Mesodermal cell (in vitro differentiated cells): ENCODE measurements around the gene AIRE.

Source experiments
- H3K27ac ChIP-seq: 2 replicates; pipeline ENCODE4 v1.7.0; 2013; ENCODE audit warnings: mild to moderate bottlenecking, low read depth, low read length, moderate library complexity; ENCODE audit not compliant: severe bottlenecking
- H3K36me3 ChIP-seq: 2 replicates; pipeline ENCODE4 v1.7.1; 2013; ENCODE audit warnings: mild to moderate bottlenecking, low read length, moderate library complexity; ENCODE audit not compliant: control insufficient read depth, insufficient read depth
- H3K4me1 ChIP-seq: one replicate; pipeline ENCODE4 v1.7.1; 2013; ENCODE audit warnings: mild to moderate bottlenecking, low read length; ENCODE audit not compliant: insufficient read depth, control insufficient read depth, poor library complexity, severe bottlenecking
- H3K4me3 ChIP-seq: 2 replicates; pipeline ENCODE4 v1.7.0; 2013; ENCODE audit warnings: low read length, control low read depth, mild to moderate bottlenecking; ENCODE audit not compliant: insufficient read depth, poor library complexity, severe bottlenecking; ENCODE audit errors: extremely low read depth
- H3K9me3 ChIP-seq: 2 replicates; pipeline ENCODE4 v1.7.1; 2013; ENCODE audit warnings: mild to moderate bottlenecking, low read length, moderate library complexity; ENCODE audit not compliant: control insufficient read depth
- WGBS, 2 experiments: methylation state at CpG; one replicate each; pipeline ENCODE4 v1.1.5; 2013; ENCODE audit warnings: missing lambda C conversion rate in 2 of 2; ENCODE audit not compliant: insufficient coverage in 2 of 2; 5-methylcytosine and 5-hydroxymethylcytosine counted together

Gene AIRE

DNA sequence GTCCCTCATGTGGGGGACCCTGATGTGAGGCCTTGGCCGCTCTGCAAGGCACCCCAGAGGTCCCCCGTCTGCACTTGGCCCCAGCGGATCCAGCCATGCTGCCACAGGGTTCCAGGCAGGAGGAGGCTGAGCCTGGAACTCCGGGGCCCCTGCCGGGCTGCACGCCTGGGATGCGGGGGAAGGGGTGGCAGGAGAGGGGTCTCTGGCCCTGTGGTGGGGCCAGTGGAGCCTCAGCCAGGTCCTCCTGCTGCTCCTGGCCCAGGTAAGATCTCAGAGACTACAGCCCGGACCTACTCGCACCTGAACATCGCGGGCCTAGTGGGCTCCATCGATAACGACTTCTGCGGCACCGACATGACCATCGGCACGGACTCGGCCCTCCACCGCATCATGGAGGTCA, 27.0 kb downstream of the AIRE start:
- no peak overlapping the region for H3K27ac ChIP-seq
- H3K4me1 ChIP-seq, result no peaks in the 10 kb centered on the region
- peaks cover 43% of the 10 kb centered on the region for H3K36me3 ChIP-seq
- no peak overlapping the region for H3K4me3 ChIP-seq
- no peaks in the 10 kb centered on the region for H3K9me3 ChIP-seq
- WGBS, 2 experiments, result 98% methylated on average over 16 to 19 of the region's 19 CpGs

- Histone ChIP-seq H3K4me3 (no peak overlapping the region), H3K9me3 (no peaks in the 10 kb centered on the region), H3K27ac (no peak overlapping the region), H3K4me1 (no peaks in the 10 kb centered on the region), H3K36me3 (peaks cover 37% of the 10 kb centered on the region)
- 94 to 96% methylated on average over 9 to 13 of the region's 13 CpGs for WGBS, 2 experiments
These were observed 27.8 kb downstream of the AIRE start for GRCh38 chr21:44313451-44313850.

DNA sequence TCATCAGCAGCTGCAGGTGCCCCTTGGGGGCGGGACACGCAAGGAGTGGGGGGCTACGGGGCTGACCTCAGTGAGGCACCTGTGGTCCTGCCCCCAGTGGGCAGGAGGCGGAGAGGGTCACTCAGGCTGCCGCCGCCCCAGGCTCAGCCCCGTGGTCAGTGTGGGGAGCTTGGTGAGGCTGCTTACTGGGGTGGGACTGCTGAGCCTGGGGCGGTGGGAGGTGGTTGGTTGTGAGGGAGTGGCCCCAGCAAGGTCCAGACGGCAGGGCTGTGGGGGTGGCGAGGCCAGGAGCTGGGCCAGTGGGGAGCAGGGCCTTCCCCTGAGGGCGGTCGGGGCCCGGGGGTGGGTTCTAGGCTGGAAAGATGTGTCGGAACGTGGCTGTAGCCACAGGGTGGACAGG, 28.5 kb downstream of the AIRE start:
- no peaks in the 10 kb centered on the region for H3K4me1 ChIP-seq
- H3K36me3 ChIP-seq, result peaks cover 37% of the 10 kb centered on the region
- no peak overlapping the region for H3K4me3 ChIP-seq
- no peaks in the 10 kb centered on the region for H3K9me3 ChIP-seq
- H3K27ac ChIP-seq, result no peak overlapping the region
- WGBS, 2 experiments, result 95 to 98% methylated on average over 7 to 11 of the region's 15 CpGs

- Histone ChIP-seq H3K9me3 (no peaks in the 10 kb centered on the region), H3K4me3 (no peak overlapping the region), H3K27ac (no peak overlapping the region), H3K36me3 (peaks cover 39% of the 10 kb centered on the region), H3K4me1 (no peaks in the 10 kb centered on the region)
- 89 to 91% methylated on average over 9 to 11 of the region's 11 CpGs for WGBS, 2 experiments
These were observed 28.9 kb downstream of the AIRE start for GRCh38 chr21:44314561-44314960.

DNA sequence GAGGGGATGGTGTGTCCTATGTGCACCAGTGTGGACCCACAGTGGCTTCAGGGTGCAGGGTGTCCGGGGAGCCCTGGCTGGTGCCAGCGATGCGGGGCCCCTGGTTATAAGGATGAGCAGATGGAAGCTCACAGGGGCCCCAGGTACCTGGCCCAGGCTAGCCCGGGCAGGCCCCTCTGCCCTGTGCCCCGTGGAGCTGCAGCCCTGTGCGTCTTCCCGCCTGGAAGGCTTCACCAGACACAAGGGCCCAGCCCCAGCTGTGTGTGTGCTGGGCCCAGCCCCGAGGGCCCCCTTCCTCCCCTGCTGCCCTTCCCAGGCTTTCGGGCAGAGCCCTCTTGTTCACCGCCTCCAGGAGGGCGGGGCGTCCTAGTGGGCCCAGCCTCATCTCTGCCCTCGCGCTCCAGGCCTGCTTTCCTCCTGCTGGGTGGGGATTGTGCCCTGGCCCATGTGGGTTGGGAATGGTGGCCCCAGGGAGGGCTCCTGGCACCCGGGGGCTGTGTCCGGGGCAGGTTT, 30.1 kb downstream of the AIRE start:
- Histone ChIP-seq H3K27ac (no peak overlapping the region), H3K9me3 (no peaks in the 10 kb centered on the region), H3K4me3 (no peak overlapping the region), H3K36me3 (peaks cover 38% of the 10 kb centered on the region), H3K4me1 (no peaks in the 10 kb centered on the region)
- WGBS, 2 experiments, result 92 to 97% methylated on average over 11 to 16 of the region's 16 CpGs

- H3K9me3 ChIP-seq, result no peaks in the 10 kb centered on the region
- 97 to 98% methylated on average over 22 to 27 of the region's 27 CpGs for WGBS, 2 experiments
- no peaks in the 10 kb centered on the region for H3K4me1 ChIP-seq
- H3K4me3 ChIP-seq, result no peak overlapping the region
- peaks cover 33% of the 10 kb centered on the region for H3K36me3 ChIP-seq
- H3K27ac ChIP-seq, result no peak overlapping the region
These were observed 30.7 kb downstream of the AIRE start for GRCh38 chr21:44316277-44316900.

- Histone ChIP-seq H3K9me3 (no peaks in the 10 kb centered on the region), H3K4me1 (no peaks in the 10 kb centered on the region), H3K4me3 (no peak overlapping the region), H3K36me3 (peaks cover 25% of the 10 kb centered on the region), H3K27ac (no peak overlapping the region)
- 94 to 96% methylated on average over 16 to 17 of the region's 19 CpGs for WGBS, 2 experiments
These were observed 31.6 kb downstream of the AIRE start for GRCh38 chr21:44317241-44317782.

DNA sequence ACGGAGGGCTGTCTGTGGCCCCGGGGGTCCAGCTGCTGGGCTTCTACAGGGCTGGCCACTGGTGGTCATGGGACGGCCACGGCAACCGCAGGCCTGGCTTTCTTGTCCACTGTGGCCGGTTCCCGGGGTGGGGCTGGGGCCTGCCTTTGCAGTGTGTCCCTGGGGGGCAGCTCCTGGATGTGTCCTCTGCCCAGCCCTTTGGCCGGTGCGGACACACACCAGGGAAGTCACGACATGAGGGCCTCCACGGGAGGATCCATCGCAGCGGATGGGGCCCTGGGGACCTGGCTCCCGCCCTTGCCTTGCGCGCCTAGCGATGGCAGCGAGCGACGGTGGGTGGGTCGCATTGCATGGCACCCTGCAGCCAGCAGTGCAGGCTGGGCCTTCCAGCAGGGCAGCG, 32.2 kb downstream of the AIRE start:
- Histone ChIP-seq H3K36me3 (peaks cover 25% of the 10 kb centered on the region), H3K4me3 (no peak overlapping the region), H3K27ac (no peak overlapping the region), H3K9me3 (no peaks in the 10 kb centered on the region), H3K4me1 (no peaks in the 10 kb centered on the region)
- WGBS, 2 experiments, result 96 to 98% methylated on average over 22 of the region's 22 CpGs

DNA sequence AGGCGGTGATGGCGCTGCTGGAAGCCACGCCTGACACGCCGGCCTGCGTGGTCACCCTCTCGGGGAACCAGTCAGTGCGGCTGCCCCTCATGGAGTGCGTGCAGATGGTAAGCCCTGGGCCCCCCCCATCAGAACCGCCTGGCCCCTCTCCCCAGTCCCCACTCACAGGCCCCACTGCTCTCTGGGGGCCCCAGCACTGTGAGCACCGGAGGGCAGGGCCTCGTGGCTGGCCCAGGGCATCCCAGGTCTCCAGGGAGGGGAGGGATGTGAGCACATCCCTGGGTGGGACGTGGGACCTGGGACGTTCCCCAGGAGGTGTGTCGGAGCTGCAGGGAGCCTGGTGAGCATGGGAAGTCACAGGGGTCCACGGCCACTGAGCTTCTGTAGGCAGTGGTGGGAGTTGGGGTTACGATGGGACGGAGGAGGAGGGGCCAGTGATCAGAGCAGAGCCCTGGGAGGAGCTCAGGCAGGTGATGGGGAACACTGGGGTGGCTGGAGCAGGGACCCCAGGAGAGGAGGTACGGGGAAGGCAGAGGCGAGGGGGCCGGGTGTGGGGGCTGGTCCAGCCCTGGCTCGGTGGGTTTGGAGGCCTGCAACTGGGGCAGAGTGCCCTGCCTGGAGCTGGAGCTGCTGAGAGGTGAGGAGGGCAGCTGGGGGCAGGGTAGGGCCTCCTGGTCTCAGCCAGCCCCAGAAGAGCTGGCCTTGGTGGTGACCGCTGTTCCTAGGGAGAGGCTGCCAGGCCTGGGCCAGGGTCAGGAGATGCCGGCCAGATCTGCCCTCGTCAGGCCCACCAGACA, 33.0 kb downstream of the AIRE start:
- Histone ChIP-seq H3K27ac (no peak overlapping the region), H3K9me3 (no peaks in the 10 kb centered on the region), H3K4me3 (no peak overlapping the region), H3K36me3 (peaks cover 18% of the 10 kb centered on the region), H3K4me1 (no peaks in the 10 kb centered on the region)
- 95 to 97% methylated on average over 22 to 25 of the region's 25 CpGs for WGBS, 2 experiments

DNA sequence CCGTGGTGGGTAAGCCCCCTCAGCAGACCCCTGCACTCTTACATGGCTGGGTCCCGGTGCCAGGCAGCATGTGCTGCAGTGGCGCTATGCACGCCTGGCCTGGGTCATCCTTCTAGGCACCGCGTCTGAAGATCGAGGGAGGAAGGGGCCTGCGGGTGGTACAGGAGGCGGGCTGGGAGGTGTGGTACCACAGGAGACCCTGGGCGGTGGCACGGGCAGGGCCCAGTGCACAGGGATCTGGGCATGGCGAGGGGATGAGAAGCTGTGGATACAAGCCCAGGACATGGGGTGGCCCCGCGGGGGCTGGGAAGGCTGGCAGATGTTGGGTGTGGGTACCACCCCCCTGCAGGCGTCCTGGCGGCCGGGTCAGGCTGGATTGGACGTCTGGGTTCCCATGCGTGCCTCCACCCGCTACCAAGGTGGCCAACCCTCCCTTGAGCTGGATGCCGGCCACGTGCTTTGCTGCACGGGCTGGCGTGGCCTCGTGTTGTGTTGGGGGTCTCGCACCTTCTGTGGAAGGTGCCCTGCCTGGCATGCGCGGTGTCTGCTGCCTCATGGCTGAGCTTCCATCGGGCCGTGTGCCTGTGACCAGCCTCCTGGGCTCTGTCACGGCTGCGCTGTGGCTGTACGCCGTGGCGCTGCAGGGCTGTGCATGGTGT, 33.9 kb downstream of the AIRE start:
- no peaks in the 10 kb centered on the region for H3K4me1 ChIP-seq
- H3K27ac ChIP-seq, result no peak overlapping the region
- H3K4me3 ChIP-seq, result no peak overlapping the region
- peaks cover 22% of the 10 kb centered on the region for H3K36me3 ChIP-seq
- WGBS, 2 experiments, result 94 to 96% methylated on average over 22 to 35 of the region's 35 CpGs
- no peaks in the 10 kb centered on the region for H3K9me3 ChIP-seq
